NCI-H345 (cell line): Measurements from ENCODE around the gene EXTL1.

ENCODE experiments used
- DNase-seq: peaks from one replicate; lab custom pipeline; 2025; lab: John Stamatoyannopoulos, UW

The EXTL1 gene

DNA sequence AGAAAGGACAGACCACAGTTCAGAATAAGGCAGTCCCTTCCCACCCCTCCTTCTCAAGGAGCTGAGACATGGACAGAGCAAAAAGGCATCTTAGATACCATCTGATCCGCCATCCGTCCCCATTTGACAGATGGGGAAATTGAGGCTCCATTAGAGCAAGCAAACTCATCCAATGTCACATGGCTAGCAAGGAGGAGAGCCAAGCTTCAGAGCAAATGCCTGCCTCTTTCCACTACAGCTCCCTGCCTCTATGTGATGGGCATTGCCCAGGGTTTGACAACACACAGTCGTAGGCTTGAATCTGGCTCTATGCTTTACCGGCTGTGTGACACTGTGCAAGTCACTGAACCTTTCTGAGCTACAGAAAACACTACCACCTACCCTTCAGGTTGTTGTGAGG, 20.4 kb downstream of the EXTL1 start:
- no peak for DNase-seq

DNA sequence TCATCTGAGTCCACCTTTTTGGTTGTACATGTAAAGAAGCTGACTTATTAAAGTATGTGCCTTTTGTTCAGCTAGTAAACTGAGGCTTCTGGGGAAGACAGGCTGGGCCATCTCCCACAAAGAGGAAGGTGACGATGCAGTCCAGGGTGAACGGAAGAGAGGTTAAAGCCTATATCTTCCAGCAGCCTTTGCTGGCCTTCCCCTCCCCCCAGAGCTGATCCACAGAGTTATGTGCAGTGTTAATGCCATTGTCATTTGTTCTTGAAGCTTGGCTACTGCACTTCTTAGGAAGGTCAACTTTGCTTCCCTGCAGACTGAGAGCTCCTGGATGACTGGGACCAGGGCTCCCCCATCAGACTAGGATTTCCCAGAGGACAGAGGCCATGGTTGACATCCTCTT, 22.2 kb downstream of the EXTL1 start:
- DNase-seq, result no peak

DNA sequence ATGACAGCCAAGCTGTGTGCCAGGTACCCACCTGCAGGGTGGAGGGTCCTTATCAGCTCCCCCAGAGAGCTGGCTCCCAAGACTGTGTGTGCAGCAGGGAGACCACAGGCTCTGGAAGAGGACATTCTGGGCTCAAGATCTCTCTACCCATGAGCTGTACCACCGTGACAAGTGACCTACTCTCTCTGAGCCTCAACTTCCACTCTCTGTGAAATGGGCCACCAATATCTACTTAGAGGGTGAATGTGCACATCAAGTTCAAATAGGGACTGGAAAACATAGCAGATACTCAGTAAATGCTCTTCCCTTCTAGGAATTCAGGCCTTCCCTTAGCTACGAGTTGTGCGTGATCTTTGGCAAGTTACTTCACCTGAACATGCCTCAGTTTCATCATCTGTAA, 22.8 kb downstream of the EXTL1 start:
- no peak for DNase-seq

DNA sequence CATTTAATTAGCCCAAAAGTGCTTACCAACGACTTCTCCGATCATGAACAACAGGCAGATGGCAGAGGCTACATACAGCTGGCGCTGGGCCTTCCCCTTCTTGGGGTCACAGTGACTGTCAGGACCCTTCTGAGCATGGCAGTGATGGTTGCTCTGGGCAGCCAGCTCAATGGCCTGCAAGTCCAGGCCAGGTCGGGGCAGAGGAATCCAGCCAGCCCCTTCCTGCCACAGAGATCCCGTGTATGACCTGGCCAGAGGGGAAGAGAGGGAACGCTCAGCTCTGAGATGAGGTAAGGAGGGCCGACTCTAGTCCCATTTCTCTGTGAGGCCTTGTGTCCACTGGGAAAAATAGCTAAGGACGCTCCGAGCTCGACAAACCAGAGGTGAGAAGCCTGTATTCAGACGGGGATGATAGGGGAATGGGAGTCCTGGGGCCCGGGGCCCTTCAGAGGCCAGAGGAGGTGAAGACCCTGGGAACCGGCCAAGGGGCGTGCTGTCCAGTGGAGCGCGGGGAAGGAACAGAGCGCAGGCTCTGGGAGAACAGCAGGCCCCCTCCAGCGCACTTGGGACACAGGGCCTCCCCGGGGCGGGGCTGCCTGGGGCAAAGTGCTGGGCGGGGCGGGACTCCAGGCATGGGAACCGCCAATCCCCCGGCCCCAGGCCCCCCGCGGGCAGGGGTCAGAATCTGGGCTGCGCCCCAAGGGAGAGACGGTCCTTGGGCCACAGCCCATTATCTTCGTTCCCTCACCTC, 23.6 kb downstream of the EXTL1 start:
- DNase-seq, result no peak

DNA sequence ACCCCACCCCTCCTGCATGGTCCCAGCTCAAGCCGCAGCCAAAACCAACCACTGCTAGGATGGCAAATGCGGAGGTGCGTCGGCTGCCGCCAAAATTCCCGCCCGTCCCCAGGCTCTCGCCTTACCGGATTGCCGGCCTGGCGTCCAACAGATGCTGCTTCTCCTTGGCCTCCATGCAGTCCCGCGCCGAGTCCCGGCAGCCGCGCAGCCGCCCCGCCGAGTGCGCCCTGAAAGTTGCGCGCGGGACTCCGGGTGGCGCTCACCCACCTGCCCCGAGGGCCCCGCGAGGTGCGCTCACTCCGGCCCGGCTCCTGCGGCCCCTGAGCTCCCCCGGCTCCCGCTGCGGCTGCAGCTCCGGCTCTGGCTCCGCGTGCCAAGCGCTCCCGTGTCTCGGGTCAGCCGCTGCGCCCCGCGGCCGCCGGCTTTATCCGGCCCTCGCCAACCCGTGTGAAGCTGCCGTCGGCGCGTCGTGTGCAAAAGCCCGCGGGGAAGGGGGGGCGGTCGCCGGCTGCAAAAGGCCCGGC, 24.2 kb downstream of the EXTL1 start, which contains the start of gene SLC30A2:
Gene SLC30A2 (minus strand): TSS at position 397 of the 524 bp plus-strand sequence. CDS start 222 bp downstream, at position 175.
- DNase-seq, result no peak

DNA sequence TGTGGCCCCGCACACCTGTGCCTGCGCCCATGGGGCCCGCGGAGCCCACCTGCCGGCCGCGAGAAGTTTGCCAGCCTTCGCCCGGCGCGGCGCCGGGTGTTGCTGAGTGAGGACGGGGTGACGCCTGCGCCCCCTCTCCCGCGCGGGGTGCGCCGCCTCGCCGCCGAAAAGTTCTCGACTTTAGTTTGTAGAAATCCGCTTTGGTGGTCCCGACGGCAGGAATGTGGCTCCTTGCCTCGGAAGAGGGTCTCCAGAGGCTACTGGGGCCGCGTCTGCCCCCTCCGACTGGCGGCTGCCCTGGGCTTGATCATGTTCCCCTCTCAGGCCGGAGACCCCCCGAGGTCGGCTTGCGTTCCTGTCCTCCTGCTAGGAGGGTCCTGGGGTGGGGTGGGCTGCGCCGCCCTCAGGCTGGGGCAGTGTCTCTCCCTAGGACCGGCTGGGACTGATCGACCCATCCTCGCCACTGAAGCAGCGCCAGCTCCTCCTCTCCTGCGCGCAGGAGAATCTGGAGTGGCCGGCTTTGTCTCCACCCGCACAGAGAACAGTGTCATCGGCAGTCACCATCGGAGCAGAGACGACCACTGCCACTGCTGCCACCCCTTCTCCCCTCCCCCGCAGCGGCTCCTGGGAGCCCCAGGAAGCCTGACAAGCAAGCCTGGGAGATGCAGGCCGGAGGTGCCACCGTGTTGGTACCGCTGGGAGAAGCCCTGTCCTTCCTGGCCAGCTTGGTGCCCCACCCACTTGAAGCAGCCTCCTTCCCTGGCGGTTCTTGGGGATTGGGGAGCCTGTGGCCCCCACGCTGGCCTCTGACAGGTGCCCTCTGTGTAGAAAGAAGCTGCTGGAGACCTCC, 24.9 kb downstream of the EXTL1 start:
- DNase-seq, result no peak

DNA sequence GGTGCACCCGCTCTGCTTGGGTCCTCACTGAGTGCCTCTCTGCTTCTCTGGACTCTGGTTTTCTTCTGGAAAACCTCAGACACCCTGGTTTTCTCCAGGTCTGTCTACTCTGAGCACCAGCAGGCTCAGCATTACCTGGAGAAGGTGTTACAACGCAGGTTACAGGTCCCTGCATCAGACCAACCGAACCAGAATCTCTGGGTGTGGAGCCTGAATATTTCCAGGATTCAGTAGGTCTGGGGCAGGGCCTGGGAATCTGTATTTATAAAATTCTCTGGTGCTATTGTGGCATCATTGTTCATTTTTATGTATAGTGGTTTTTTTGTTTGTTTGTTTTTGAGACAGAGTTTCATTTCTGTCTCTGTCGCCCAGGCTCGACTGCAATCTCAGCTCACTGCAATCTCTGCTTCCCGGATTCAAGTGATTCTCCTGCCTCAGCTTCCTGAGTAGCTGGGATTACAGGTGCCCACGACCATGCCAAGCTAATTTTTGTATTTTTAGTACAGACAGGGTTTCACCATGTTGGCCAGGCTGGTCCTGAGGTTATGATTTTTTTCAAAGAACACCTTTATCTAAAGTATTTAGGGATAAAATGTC, 25.8 kb downstream of the EXTL1 start:
- DNase-seq, result no peak

DNA sequence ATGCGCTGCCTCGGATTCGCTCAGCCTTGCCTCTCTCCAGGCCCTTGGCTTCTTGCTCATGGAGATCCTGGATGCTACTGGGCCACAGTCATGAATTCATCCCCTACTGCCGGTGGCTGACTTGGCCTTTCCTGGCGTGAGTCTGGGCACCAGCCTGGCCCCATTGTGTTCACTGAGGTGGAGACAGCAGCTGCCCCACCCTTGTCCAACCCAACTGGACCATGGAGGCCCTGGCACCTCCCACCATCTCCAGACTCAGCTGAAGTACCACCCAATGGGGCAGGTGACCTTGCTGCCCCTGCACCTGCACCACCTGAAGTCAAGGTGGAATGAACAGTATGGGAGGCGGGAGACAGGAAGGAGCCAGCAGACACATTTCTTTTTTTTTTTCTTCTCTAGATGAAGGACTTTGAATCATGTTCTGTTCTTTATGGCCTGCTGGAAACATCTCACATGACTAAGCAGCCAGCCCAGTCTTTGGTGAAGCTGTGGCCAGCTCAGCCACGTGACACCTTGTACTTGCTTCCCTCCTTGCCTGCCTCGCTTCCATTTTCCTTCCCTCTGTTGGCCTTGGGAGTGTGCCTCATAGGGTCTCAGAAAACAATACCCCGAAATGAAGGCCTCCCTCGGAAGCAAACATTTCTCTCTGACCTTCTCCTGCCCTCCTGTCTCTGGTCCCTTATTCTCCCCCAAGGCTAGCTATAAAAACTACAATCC, 28.1 kb downstream of the EXTL1 start:
- DNase-seq, result no peak

DNA sequence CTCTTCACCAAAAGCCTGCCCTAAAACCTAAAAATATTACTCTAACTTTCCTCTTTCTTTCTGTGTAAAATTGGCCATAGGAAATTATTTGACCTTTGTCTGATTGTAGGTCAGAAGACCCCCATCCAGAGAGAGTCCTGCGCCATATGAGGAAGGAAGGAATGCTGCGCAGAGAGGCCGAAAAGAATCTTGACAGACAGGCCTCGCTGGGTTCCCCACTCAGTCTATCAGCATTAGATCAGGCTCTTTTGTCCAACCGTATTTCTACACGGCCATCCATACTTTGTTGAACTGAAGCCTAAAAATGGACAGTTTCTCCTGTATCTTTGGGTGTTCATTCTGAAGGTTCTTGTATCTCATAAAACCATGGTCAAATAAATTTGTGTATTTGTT, 28.7 kb downstream of the EXTL1 start:
- DNase-seq, result no peak

DNA sequence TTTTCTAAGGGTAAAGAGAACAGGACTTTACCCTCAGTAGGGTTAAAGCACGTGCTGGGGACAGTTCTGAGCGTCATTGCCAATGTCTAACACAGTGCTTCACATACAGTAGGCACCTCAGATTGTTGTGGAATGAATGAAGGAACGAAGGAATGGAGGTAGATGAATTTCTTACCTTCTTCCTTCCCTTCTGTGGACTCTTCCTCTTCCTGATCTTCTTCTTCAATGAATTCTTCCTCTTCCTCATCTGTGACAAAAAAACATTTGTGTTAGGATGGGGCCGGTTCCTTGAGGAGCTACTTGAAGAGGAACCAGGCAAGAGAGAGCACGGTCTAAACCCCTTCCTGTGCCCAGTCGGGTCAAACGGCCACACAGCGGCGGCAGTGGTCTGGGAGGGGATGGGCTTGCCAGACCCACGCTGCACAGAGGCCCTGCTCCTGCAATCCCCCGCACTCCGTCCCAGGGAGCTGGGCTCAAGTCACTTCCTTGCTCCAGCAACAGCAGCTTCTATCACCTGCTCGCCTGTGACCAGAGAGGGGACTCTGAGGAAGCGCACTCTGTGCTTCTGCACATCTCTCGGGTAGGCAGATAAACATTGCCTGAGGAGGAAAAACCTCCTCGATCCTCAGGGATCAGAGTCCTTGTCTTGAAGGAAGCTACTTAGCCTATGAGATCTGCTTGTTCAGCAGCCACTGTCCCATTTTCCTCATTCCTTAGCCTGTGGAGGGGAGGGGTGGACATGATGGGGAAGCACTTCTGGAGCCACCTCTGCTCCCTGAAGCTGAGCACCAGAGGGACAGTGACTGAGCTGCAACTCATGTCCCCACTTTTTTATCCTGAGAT, 32.4 kb downstream of the EXTL1 start:
- no peak for DNase-seq

DNA sequence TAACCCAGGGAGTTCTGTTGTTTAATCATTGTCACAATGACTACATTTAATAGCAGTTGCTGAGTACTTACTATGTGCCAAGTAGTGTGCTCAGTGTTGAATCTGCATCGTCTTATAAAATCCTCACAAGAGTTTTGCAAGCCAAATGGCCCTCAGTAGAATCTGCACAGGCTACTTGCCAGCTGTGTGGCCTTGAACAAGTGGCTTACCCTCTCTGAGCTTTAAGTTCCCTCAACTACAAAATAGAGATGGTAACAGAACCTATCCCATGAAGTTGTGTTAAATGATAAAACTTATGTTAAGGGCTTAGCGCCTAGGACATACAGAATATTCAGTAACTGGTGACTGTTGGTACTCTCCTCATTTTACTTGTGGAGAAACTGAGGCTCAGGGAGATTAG, 33.5 kb downstream of the EXTL1 start:
- DNase-seq, result no peak

DNA sequence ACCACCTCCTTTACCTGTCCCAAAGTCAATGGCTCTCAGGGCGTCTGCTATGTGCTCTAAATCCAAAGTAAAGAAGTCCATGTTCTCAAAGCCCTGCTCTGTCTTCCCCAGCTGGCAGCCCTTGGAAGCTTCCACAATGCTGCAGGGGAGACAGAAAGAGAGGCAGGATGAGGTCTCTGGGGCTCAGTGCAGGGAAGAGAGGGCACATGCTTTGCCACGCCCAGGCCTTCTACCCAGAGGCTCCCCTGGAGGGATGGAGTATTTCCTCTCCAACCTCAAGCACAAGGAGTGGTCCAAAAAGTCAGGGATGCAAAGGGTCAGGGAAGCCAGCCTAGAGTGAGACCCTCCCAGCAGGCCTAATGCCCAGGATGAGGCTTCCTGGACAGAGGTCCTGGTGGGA, 35.6 kb downstream of the EXTL1 start:
- no peak for DNase-seq

DNA sequence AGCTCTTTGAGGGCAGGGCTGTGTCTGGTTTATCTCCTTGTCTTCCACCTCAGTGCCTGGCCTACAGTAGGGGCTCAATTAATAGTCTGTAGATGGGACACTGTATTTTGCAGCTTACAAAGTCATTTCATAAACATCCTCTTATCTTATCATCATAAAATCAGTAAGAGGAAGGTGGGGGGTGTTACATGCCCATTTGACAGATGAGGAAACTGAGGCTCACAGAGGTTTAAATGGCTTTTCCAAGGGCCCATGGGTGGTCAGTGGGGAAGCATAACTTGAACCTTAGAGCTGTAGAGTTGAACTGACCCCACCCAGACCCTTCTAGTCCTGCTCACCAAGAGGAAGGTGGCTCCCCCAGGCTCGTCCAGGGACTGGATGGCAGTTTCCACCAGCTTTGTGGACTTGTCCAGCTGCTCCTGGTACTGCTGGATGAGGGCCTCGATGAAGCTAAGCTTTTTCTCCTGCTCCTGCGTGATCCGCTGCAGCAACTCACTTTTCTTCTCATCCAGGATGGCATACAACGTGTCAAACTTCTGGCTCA, 36.5 kb downstream of the EXTL1 start:
- no peak for DNase-seq

DNA sequence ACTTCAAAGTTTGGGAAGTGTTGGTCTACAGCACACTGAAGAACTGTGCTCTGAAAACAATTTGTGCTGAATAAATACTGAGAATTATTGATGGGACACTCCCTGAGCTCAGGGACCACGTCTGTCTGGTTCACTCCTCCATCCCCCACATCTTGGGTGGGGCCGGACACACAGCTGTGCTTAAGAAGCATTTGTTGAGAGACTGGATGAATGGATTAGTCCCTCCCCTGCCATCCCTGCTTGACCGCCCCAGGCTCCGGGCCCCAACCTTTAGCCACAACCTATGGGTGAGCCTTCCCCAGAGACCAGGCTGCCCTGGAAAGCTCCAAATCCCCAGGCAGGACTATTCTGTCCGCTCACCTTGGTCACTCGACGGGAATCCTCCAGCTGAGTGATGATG, 38.3 kb downstream of the EXTL1 start:
- no peak for DNase-seq

DNA sequence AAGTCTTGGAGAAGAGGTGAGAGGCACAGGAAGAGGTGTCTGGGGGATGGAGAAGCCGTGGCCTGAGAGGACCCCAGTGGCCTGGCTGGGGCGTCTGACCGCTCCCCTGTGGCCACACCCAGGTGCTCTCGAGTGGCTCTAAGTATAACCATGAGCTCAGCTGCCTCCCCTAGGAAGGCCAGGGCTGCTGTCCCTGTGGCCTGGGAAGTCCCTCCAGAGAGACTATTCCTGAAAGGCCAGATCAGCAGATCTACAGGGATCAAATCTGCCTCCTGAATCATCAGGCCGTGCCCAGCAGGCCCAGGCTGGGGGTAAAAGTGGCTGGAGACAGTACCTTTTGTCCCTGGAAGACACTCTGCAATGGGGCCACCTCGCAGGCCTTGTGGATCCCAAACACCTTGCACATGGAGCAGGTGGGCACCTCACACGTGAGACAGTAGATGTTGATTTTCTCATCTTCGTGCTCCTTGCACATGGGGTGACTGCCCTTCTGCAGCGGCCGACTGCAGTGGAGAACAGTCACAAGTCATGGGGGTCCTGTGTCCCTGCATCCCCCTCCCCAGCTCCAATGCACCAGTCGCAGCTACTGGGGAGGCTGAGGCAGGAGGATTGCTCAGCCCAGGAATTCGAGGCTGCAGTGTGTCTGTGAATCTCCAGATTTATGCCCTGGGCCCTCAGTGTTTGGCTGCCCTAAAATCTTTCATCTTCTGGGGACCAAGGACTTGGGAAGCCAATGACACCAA, 39.4 kb downstream of the EXTL1 start:
- DNase-seq, result no peak

DNA sequence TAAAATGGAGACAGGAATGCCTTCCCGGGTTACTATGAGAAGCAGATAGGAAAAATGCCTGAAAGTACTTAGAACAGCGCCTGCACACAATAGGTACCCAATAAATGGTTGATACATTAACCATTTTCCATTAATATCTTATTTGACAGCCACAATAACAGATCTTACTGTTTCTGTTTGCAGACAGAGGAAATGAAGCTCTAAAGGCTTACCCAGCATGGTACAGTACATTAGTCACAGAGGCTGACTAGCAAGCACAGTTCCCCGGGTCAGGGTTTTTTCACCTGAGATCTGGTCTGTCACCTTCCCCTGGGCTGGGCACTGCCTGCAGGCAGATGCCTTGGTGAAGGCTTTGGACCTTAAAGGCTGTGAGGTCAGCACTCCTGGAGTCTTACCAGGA, 43.0 kb downstream of the EXTL1 start:
- DNase-seq, result no peak

DNA sequence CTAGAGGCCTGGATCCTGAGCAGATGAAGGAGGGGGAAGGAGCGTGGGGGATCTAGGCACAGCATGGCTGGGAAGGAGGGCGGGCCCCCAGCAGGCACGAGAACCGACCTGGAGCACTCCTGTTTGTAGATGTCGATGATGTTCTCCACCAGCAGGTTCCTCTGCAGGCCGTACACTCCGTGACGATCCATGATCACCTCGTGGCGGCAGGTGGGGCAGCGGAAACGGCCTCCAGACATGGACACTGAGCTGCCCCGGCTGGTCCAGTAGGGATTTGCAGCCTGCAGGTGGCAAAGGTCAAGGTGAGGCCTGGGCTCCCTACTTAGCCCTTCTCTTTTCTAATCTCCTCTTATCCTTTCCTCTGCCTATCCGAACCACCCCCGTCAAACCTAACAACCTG, 44.6 kb downstream of the EXTL1 start:
- no peak for DNase-seq

DNA sequence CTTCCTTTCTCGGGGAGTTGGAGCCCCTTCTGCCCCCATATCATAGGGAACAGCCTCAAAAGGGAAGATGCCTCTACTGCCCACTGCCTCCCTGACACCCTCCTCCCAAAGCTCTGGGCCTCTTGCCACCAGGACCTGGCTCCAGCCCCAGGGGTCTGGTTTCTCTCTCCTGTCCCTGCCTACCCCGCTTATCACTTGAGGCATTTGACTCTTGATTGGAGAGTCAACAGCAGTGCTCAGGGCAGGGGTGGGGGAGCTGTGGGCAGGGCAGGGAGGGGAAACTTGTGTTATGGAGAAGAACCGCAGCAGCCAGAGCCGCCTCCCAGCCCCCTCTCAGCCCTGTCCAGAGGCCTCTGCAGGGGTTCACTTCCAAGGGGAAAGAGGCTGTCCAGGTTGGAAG, 45.3 kb downstream of the EXTL1 start:
- no peak for DNase-seq

DNA sequence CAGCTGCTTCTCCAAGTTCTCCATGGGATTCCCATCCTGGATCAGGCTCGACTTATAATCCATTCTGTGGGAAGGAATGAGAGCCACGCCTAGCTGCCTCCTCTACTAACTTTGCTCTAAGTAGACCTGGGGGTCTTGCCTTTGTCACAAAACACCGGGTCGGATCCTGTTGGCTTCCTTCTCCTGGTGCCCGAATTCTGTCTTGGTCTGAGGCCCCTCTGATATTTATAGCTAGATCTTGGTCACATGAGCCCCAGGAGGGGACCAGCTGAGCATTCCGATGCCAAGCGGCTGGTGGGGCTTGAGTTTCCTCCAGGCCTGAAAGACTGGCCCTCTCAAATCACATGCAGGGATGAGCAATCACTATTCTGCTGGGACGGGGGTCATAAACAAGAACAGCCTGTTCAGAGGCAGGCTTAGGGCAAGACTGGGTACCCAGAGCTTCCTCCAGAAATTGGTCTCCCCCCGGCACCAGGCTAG, 45.9 kb downstream of the EXTL1 start, which contains the start of gene TRIM63:
Gene TRIM63 (minus strand): TSS at position 199 of the 480 bp plus-strand sequence. CDS start 136 bp downstream, at position 63.
- no peak for DNase-seq

DNA sequence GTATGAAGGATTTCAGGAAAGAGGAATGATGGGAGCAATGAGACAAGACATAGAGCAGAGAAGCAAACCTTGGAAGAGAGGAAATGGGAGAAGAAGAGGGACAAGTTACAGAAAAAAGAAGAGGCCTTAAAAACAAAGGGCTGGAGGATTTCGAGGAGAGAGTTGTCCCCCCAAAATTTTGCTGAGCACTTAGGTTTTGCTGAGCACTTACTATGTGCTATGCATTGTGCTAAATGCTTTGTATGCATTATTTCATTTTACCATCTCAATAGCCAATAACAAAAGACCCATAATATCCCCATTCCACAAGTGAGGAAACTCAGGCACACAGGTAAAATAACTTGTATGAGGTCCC, 48.3 kb downstream of the EXTL1 start:
- DNase-seq, result no peak
